DMS114 treated with DMSO at 0.1 percent for 48 hours (cell line): ENCODE results near the gene EXOC5.
"Not testable (repeated sequence)": the region's sequence is repeated elsewhere in the genome, so short reads cannot be mapped to it uniquely, and the experiment has no call there.

Source experiments
- DNase-seq: peaks from one replicate; lab custom pipeline; 2025; ENCODE audit not compliant: unreplicated experiment; lab: John Stamatoyannopoulos, UW

The EXOC5 gene

DNA sequence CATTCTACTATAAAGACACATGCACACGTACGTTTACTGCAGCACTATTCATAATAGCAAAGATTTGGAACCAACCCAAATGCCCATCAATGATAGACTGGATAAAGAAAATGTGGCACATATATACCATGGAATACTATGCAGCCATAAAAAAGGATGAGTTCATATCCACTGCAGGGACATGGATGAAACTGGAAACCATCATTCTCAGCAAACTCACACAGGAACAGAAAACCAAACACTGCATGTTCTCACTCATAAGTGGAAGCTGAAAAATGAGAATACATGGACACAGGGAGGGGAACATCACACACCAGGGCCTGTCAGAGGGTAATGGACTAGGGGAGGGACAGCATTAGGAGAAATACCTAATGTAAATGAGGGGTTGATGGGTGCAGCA lies 10.5 kb downstream of the EXOC5 start:
- DNase-seq = not testable (repeated sequence)

- DNase-seq = no peak
Measured at GRCh38 chr14:57254884-57255283, 13.8 kb downstream of the EXOC5 start.

GRCh38 chr14:57246933-57247657 lies 21.6 kb downstream of the EXOC5 start:
- no peak for DNase-seq

GRCh38 chr14:57245941-57246340 lies 22.8 kb downstream of the EXOC5 start:
- DNase-seq = no peak

DNA sequence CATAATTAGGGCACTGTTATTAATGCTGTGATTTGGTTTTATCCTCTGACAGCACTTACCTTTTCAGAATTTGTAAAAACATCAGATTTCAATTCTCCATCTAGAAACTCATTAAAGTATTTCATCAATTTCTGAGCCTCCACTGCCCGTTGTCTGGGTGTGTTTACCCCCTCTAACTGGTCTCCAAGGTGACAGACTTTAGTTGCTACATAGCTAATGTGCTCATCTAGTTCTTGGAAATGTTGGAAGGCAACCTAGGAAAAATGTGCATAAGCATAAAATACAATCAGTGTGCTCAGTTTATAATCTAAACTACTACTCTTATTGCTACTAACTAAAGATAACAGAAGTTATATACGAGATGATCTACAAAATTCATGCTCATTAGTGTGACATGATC lies 24.6 kb downstream of the EXOC5 start:
- DNase-seq = no peak

- no peak for DNase-seq
Measured at GRCh38 chr14:57243320-57243719, 25.4 kb downstream of the EXOC5 start.

GRCh38 chr14:57240115-57240514 lies 28.6 kb downstream of the EXOC5 start:
- not testable (repeated sequence) for DNase-seq

DNA sequence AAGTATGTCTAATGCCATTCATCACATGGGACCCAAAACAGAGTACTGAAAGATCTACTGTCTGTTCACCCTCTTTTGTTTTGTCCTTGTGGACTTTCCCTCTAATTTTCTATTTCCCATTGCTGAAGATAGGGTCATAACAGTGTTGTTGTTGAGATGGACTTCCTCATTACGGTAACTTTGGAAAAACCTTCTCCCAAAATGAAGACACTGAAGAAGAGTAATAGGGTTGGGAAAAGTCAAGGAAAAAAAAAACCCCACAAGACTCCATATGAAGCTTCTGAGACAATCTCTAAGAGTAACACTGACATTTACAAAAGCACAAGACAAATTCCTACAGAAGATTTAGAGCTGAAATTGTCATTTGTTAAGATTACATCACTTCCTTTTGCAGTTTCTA lies 36.7 kb downstream of the EXOC5 start:
- DNase-seq = no peak

GRCh38 chr14:57228320-57228719 lies 40.4 kb downstream of the EXOC5 start:
- DNase-seq = not testable (repeated sequence)

DNA sequence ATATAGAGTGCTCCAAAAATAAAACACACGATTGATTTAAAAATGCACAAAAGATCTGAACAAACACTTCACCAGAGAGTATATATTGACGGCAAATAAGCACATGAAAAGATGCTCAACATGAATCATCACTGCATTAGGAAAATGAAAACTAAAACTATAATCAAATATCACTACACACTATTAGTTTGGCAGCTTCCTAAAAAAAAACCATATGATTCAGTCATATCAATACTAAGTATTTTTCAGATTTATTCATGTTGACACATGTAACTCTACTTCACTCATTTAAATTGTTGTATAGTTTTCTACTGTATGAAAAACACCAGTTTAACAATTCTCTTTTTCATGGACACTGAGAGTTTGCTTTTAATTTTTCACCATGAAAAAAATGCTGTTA lies 41.6 kb downstream of the EXOC5 start:
- no peak for DNase-seq

GRCh38 chr14:57221931-57222330 lies 46.8 kb downstream of the EXOC5 start:
- DNase-seq = no peak

GRCh38 chr14:57212919-57213318 lies 55.8 kb downstream of the EXOC5 start:
- DNase-seq = no peak

- DNase-seq = no peak
Measured at GRCh38 chr14:57209561-57209960, 59.1 kb downstream of the EXOC5 start.

GRCh38 chr14:57205938-57206337 lies 62.8 kb downstream of the EXOC5 start:
- DNase-seq = no peak

DNA sequence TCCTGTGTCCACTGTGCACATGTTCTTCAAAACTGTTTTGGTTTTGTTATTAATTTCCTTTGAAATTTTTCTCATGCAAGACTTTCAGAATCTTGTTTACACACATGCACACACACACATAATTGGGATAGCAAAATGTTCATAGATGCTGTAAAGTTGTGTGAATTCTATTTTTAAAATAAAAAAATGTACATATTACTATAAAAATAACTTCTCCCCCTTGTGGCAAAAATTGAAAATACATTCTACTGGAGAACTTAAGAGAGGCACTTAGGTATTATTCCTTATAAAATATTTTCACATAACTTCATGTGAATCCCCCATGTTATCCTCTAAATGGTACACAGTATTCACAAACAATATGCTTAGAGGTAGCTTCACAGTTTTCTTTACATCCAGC lies 66.0 kb downstream of the EXOC5 start:
- DNase-seq = not testable (repeated sequence)

- no peak for DNase-seq
Measured at GRCh38 chr14:57199921-57200320, 68.8 kb downstream of the EXOC5 start.

- DNase-seq = peak; percentile 2
Measured at GRCh38 chr14:57189070-57189469, 79.6 kb downstream of the EXOC5 start.

GRCh38 chr14:57182760-57183503 lies 85.8 kb downstream of the EXOC5 start:
- DNase-seq = peak; percentile 7

GRCh38 chr14:57179273-57179672 lies 89.4 kb downstream of the EXOC5 start:
- no peak for DNase-seq

DNA sequence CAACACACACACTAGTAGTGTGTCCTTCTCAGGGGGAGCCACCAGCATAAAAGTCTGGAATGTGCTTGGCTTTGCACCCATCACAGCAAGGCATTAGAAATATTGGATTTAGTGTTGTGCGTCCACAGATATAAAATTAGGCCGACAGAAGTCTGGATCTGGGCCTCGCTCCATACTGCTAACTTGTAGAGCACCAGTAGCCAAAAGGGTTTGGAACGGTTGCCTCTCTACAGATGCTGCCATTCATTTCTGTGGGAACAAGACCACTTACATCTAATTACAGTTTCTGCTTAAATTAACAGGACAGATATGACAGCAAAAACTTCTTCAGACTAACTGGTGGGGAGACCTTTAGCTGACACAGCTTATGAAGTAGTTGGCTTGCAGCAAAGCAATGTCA lies 94.2 kb downstream of the EXOC5 start:
- DNase-seq = no peak

DNA sequence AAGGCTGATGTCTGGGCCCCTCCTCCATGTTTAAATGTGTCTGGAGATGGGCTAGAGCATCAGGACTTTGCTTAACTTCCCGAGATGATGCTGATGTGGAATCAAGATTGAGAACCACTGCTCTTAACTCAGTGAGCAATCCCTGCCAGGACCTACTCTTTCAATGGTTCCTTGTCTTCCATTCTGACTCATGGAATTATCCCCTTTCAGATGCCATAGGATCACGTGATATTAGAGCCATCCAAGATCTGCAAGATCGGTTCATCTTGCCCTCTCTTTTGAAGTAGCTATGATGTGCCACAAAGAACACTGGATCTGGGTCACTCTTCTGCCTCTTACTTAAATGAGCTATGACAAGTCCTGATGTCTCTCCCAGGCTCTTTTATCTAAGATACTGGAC lies 96.8 kb downstream of the EXOC5 start:
- DNase-seq = no peak

DNA sequence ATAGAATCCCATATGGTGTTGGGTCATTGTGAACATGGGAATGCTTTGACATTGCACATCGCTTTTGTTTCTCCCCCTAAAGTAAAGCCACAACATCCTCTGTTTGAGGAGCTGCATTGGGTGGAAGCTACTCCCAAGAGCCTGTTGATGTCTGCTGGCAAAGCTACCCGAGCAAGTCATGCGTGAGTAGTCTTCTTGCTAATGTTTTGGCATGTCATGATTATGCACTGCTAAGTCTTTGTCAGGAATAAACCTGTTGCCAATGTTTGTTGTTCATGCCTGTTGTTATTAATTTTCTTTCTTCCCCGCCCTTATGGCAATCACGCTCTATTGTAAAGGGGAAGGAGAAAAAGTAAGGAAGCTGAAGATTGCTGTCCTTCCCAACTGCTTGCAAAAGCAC lies 97.3 kb downstream of the EXOC5 start:
- no peak for DNase-seq

DNA sequence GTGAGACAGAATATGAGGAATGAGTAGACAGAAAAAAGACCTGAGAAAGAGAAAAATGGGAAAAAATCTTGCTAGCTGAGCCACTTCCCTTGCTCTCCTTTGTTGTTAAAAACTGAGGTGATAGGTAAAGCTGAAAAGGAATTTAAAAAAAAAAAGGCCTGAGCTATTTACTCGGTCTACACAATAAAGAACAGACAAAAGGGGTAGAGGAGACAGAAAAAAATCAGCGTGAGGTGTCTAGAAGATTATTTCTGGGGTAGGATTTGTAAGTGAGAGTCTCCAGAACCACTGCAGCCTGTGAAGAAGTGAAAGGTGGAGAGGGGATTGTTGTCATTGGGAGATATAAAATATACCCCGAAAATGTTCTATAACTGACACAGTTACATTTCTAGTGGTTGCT lies 98.8 kb downstream of the EXOC5 start:
- DNase-seq = no peak
